PC-3 (cell line): ENCODE results near the gene PELI2. TPM values are rescaled to one million over a fixed set of nuclear protein-coding genes. Genes with fewer than 3 reads are reported as not detected.

ENCODE experiments used
- ATAC-seq: fragments of 200-7000 bp; cut with Tn5 transposase; 2 replicates; pipeline ENCODE4 v1.9.1; 2020; ENCODE audit warnings: mild to moderate bottlenecking, moderate library complexity
- BruUV-seq: library from RNA; stranded (reverse); fragments of 400-500 nt; replicated peaks from 2 replicates; lab custom pipeline; 2021; lab: Mats Ljungman, UMichigan
- CTCF ChIA-PET: fragments of 300-600 bp; sonication (Branson Sonifier 250); formaldehyde crosslinking; loops from one replicate; lab custom pipeline; 2022; ENCODE audit warnings: antibody characterized with exemption; lab: Charles Lee
- POLR2A ChIA-PET: fragments of 300-600 bp; sonication (Branson Sonifier 250); formaldehyde crosslinking; loops from one replicate; lab custom pipeline; 2022; ENCODE audit warnings: antibody characterized with exemption; ENCODE audit not compliant: unreplicated experiment; lab: Charles Lee
- DNase-seq: peaks from one replicate; pipeline ENCODE4 v3.0.0-alpha.2; 2015
- H2AFZ ChIP-seq: fragments of 300-600 bp; sonication (generic); 2 replicates; pipeline ENCODE4 v1.6.0; 2016; ENCODE audit warnings: antibody characterized with exemption, low read length
- H3F3A ChIP-seq: fragments of 300-600 bp; sonication (generic); one replicate; pipeline ENCODE4 v1.6.0; 2017; ENCODE audit warnings: antibody characterized with exemption, low read length, control low read depth, mild to moderate bottlenecking; ENCODE audit not compliant: unreplicated experiment
- H3K27ac ChIP-seq: fragments of 300-600 bp; sonication (generic); 2 replicates; pipeline ENCODE4 v1.5.1; 2016; ENCODE audit warnings: mild to moderate bottlenecking, low read length
- H3K27me3 ChIP-seq: fragments of 300-600 bp; sonication (generic); 2 replicates; pipeline ENCODE4 v1.6.1; 2016; ENCODE audit warnings: low read length, mixed read lengths
- H3K36me3 ChIP-seq: fragments of 300-600 bp; sonication (generic); 2 replicates; pipeline ENCODE4 v1.6.1; 2016; ENCODE audit warnings: low read depth, mixed run types, low read length, mixed read lengths
- H3K4me1 ChIP-seq: fragments of 300-600 bp; sonication (generic); 2 replicates; pipeline ENCODE4 v1.5.1; 2016; ENCODE audit warnings: low read length; ENCODE audit not compliant: insufficient read depth
- H3K4me2 ChIP-seq: fragments of 300-600 bp; sonication (generic); 2 replicates; pipeline ENCODE4 v1.6.0; 2016; ENCODE audit warnings: low read length
- H3K4me3 ChIP-seq: fragments of 300-600 bp; sonication (generic); 2 replicates; pipeline ENCODE4 v1.5.1; 2016; ENCODE audit warnings: mild to moderate bottlenecking, low read length, mixed read lengths
- H3K79me2 ChIP-seq: fragments of 300-600 bp; sonication (generic); 2 replicates; pipeline ENCODE4 v1.6.1; 2017; ENCODE audit warnings: low read length, mixed read lengths
- H3K9ac ChIP-seq: fragments of 300-600 bp; sonication (generic); 2 replicates; pipeline ENCODE4 v1.6.0; 2016; ENCODE audit warnings: mild to moderate bottlenecking, low read length
- H3K9me2 ChIP-seq: fragments of 300-600 bp; sonication (generic); replicated peaks from 2 replicates; pipeline ENCODE4 v1.6.1; 2016; ENCODE audit warnings: mixed run types, low read length, mixed read lengths
- H3K9me3 ChIP-seq: fragments of 300-600 bp; sonication (generic); 2 replicates; pipeline ENCODE4 v1.6.1; 2016; ENCODE audit warnings: low read length, mixed read lengths
- H4K20me1 ChIP-seq: fragments of 300-600 bp; sonication (generic); 2 replicates; pipeline ENCODE4 v1.6.1; 2016; ENCODE audit warnings: low read length, mixed read lengths
- EZH2 ChIP-seq: fragments of 300-600 bp; sonication (generic); IDR thresholded peaks from one replicate; pipeline ENCODE4 v1.6.1; 2017; ENCODE audit warnings: antibody characterized with exemption, mild to moderate bottlenecking, low read length; ENCODE audit not compliant: unreplicated experiment
- EZH2phosphoT487 ChIP-seq: fragments of 300-600 bp; sonication (generic); IDR thresholded peaks from 2 replicates; pipeline ENCODE4 v1.6.1; 2018; ENCODE audit warnings: mild to moderate bottlenecking, antibody characterized with exemption, low read length, borderline replicate concordance
- intact Hi-C: fragments of 100-400 bp; cut with micrococcal nuclease; formaldehyde crosslinking; loops from 2 replicates; pipeline ENCODE4 v1.9.0; 2023
- total RNA-seq: library from RNA; depleted of rRNA; stranded (reverse); fragments of >200 nt; gene quantifications from 2 replicates; pipeline ENCODE4 v1.2.3, GENCODE V29; 2014
- TF ChIP-seq, protein P1 (sequence below): fragments of 300-600 bp; sonication (generic); conservative IDR thresholded peaks from 2 replicates; pipeline ENCODE4 v1.5.1; 2017; ENCODE audit warnings: antibody characterized with exemption, low read depth, mild to moderate bottlenecking, low read length

Gene PELI2
- total RNA-seq, 1 experiment from 2014 or later, result 0.11 TPM

DNA sequence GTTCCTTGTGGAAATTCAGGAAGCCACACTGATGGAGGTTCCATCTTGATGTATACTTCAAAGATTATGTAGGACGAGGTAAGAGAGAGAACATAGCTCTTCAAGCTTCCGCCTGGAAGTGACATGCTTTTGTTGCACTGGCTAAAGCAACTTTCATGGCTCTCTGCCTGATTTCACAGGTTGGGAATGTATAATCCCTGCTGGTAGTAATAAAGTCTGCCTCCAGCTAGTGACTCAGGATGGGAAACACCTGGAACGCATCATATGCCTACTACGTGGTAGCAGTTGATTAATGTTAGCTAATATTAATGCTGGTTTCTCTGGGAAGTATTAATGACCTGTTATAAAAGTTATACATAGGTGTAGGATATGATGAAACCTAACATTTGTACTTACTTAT lies 71.1 kb downstream of the PELI2 start:
- Histone ChIP-seq H3K79me2 (no peaks in the 10 kb centered on the region), H3K9me2 (no peaks in the 10 kb centered on the region), H3K36me3 (no peaks in the 10 kb centered on the region), H3K4me2 (no peak overlapping the region), H3K27ac (no peak overlapping the region), H3K27me3 (peaks cover 56% of the 10 kb centered on the region), H2AFZ (no peak overlapping the region), H4K20me1 (no peaks in the 10 kb centered on the region), H3K4me1 (no peaks in the 10 kb centered on the region), H3K9me3 (no peaks in the 10 kb centered on the region), H3K4me3 (no peak overlapping the region), H3F3A (no peaks in the 10 kb centered on the region), H3K9ac (no peak overlapping the region)
- BruUV-seq, result no TSS peak
- peak; percentile 77 for DNase-seq
- CTCF ChIA-PET, result no interaction called here
- no peak for ATAC-seq
- TF ChIP-seq, protein P1, sequence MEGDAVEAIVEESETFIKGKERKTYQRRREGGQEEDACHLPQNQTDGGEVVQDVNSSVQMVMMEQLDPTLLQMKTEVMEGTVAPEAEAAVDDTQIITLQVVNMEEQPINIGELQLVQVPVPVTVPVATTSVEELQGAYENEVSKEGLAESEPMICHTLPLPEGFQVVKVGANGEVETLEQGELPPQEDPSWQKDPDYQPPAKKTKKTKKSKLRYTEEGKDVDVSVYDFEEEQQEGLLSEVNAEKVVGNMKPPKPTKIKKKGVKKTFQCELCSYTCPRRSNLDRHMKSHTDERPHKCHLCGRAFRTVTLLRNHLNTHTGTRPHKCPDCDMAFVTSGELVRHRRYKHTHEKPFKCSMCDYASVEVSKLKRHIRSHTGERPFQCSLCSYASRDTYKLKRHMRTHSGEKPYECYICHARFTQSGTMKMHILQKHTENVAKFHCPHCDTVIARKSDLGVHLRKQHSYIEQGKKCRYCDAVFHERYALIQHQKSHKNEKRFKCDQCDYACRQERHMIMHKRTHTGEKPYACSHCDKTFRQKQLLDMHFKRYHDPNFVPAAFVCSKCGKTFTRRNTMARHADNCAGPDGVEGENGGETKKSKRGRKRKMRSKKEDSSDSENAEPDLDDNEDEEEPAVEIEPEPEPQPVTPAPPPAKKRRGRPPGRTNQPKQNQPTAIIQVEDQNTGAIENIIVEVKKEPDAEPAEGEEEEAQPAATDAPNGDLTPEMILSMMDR, result no peak
- TF ChIP-seq EZH2phosphoT487 (no peak), EZH2 (no peak)
- POLR2A ChIA-PET, result no interaction called here
- intact Hi-C loops, result no loop called here

GRCh38 chr14:56193347-56193746 lies 75.1 kb downstream of the PELI2 start:
- Histone ChIP-seq H3K4me3 (no peak overlapping the region), H3K79me2 (no peaks in the 10 kb centered on the region), H3F3A (no peaks in the 10 kb centered on the region), H3K4me1 (peaks cover 7% of the 10 kb centered on the region; the same call in 1 of the 2 replicates), H3K27me3 (peaks cover 29% of the 10 kb centered on the region), H3K9me2 (no peaks in the 10 kb centered on the region), H3K36me3 (no peaks in the 10 kb centered on the region), H3K9ac (no peak overlapping the region), H2AFZ (no peak overlapping the region), H3K9me3 (no peaks in the 10 kb centered on the region), H3K4me2 (no peak overlapping the region), H3K27ac (no peak overlapping the region), H4K20me1 (no peaks in the 10 kb centered on the region)
- intact Hi-C loops, result no loop called here
- TF ChIP-seq EZH2phosphoT487 (no peak), EZH2 (no peak)
- TF ChIP-seq, protein P1, result no peak
- ChIA-PET POLR2A (no interaction called here), CTCF (no interaction called here)
- no peak for ATAC-seq
- BruUV-seq, result no TSS peak
- no peak for DNase-seq

- Histone ChIP-seq H4K20me1 (no peaks in the 10 kb centered on the region), H3K27me3 (peaks cover 28% of the 10 kb centered on the region), H3K4me2 (no peak overlapping the region), H3K4me3 (no peak overlapping the region), H3K36me3 (no peaks in the 10 kb centered on the region), H3F3A (no peaks in the 10 kb centered on the region), H3K9ac (no peak overlapping the region), H2AFZ (no peak overlapping the region), H3K27ac (no peak overlapping the region), H3K79me2 (no peaks in the 10 kb centered on the region), H3K9me3 (no peaks in the 10 kb centered on the region), H3K9me2 (no peaks in the 10 kb centered on the region), H3K4me1 (peaks cover 7% of the 10 kb centered on the region; the same call in 1 of the 2 replicates)
- ATAC-seq, result no peak
- intact Hi-C loops, result no loop called here
- TF ChIP-seq, protein P1, result no peak
- no peak for TF ChIP-seq EZH2phosphoT487
- no peak for TF ChIP-seq EZH2
- no peak for DNase-seq
- POLR2A ChIA-PET, result no interaction called here
- CTCF ChIA-PET, result no interaction called here
- no TSS peak for BruUV-seq
Observed at GRCh38 chr14:56194042-56194441, 75.8 kb downstream of the PELI2 start.
